Psoas muscle (tissue), 8 donors: ENCODE data around the gene LRP1B. TPM values are rescaled to one million over a fixed set of nuclear protein-coding genes. Genes with fewer than 3 reads are reported as not detected.

ENCODE experiments used
- ATAC-seq, 4 donors: fragments of 200-7000 bp; cut with Tn5 transposase; one replicate each; pipeline ENCODE4 v1.9.1; 2020; ENCODE audit warnings: moderate library complexity in 3 of 4, mild to moderate bottlenecking in 2 of 4
- DNase-seq, 2 donors: peaks; one replicate each; pipeline ENCODE4 v3.0.0-alpha.2; 2020
- H3K27ac ChIP-seq: fragments of 200-600 bp; one replicate; pipeline ENCODE4 v1.8.0; 2022
- H3K27me3 ChIP-seq, 3 donors: fragments of 200-600 bp in 1 of 3; one replicate each; pipeline versions ENCODE4 v1.6.1 to v1.8.0; 2013 to 2022; ENCODE audit warnings: low read length in 2 of 3, mild to moderate bottlenecking in 2 of 3, moderate library complexity in 1 of 3; ENCODE audit not compliant: insufficient read depth in 3 of 3
- H3K36me3 ChIP-seq, 2 donors: fragments of 200-600 bp in 1 of 2; one replicate each; pipeline versions ENCODE4 v1.6.1 to v1.8.0; 2013 to 2022; ENCODE audit warnings: low read depth in 1 of 2, mild to moderate bottlenecking in 1 of 2, moderate library complexity in 1 of 2; ENCODE audit not compliant: insufficient read depth in 1 of 2
- H3K4me1 ChIP-seq: fragments of 200-600 bp; one replicate; pipeline ENCODE4 v1.8.0; 2022
- H3K4me3 ChIP-seq: fragments of 200-600 bp; one replicate; pipeline ENCODE4 v1.8.0; 2022; ENCODE audit warnings: mild to moderate bottlenecking
- H3K9me3 ChIP-seq: fragments of 200-600 bp; one replicate; pipeline ENCODE4 v1.8.0; 2022
- WGBS, 3 donors: extraction: QIAGEN DNeasy Blood & Tissue Kit; methylation state at CpG; one replicate each; pipeline versions ENCODE4 v1.1.6 to v1.1.7; 2013; 5-methylcytosine and 5-hydroxymethylcytosine counted together
- intact Hi-C, 2 donors: fragments of 100-400 bp; cut with DNase I; formaldehyde crosslinking; loops; one replicate each; pipeline versions ENCODE4 v1.11.0 to v1.14.2; 2022
- polyA plus RNA-seq, 3 donors: library from polyadenylated mRNA; stranded (reverse); fragments of 200-250 nt; gene quantifications; one replicate each; pipeline ENCODE4 v1.2.3, GENCODE V29; 2013
- total RNA-seq, 4 donors: library from RNA; stranded (reverse); fragmentation: NEBNext Ultra II Directional in 2 of 4; extraction: Animal tissue kit (Norgen Biotek cat#: 25700) in 2 of 4; gene quantifications; one replicate each; pipeline versions ENCODE4 v1.2.1 to v1.2.4, GENCODE V29; 2021 to 2023
- TF ChIP-seq, protein P1 (sequence below): fragments of 200-600 bp; IDR thresholded peaks from one replicate; pipeline ENCODE4 v1.8.0; 2022; ENCODE audit warnings: antibody characterized with exemption
- donor health status: healthy with polysubstance abuse.
- donor health status: DM: no; HTN: no; CAD: no; lungs with moderate emphysema.
- donor health status: Bipolar disorder and iron deficiency.
- donor health status: healthy.
- donor health status: DM: yes; HTN: yes; CAD: no.
- donor health status: DM: no; HTN: no; CAD: no.
- donor health status: DM: no; HTN: no; CAD: no.
- donor health status: DM: yes; HTN: yes; CAD: no.

LRP1B gene
- total and polyA plus RNA-seq, 7 donors: 0.33 to 3.3 (median 0.95) TPM

DNA sequence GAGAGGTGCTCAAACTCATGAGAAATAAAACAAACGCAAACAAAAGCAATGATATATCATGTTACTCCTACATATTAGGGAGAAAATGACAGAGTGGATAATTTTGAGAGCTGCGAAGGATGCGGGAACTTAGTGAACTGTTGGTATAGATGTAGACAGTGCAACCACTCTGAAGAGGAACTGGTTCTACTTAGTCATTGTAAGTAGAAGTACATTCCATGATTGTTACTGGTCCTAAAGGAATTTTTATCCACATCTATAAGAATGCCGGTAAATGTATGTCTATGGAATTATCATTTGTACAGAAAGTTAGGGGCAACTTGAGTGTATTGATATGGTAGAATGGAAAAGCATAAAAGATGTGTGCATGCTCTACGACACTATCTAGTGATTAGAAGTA is 1238.4 kb downstream of the LRP1B start:
- H3K27me3 ChIP-seq: no peaks in the 10 kb centered on the region
- intact Hi-C loops: no loop called here
- no peak for ATAC-seq
- TF ChIP-seq, protein P1, sequence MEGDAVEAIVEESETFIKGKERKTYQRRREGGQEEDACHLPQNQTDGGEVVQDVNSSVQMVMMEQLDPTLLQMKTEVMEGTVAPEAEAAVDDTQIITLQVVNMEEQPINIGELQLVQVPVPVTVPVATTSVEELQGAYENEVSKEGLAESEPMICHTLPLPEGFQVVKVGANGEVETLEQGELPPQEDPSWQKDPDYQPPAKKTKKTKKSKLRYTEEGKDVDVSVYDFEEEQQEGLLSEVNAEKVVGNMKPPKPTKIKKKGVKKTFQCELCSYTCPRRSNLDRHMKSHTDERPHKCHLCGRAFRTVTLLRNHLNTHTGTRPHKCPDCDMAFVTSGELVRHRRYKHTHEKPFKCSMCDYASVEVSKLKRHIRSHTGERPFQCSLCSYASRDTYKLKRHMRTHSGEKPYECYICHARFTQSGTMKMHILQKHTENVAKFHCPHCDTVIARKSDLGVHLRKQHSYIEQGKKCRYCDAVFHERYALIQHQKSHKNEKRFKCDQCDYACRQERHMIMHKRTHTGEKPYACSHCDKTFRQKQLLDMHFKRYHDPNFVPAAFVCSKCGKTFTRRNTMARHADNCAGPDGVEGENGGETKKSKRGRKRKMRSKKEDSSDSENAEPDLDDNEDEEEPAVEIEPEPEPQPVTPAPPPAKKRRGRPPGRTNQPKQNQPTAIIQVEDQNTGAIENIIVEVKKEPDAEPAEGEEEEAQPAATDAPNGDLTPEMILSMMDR: no peak
- no peaks in the 10 kb centered on the region for H3K36me3 ChIP-seq
- H3K9me3 ChIP-seq: no peaks in the 10 kb centered on the region
- H3K4me1 ChIP-seq: no peaks in the 10 kb centered on the region
- DNase-seq: no peak
- H3K27ac ChIP-seq: no peak overlapping the region
- H3K4me3 ChIP-seq: no peak overlapping the region
- whole genome bisulfite sequencing, 3 donors: 93 to 96% (median 95%) methylated on average over 5 of the region's 5 CpGs

DNA sequence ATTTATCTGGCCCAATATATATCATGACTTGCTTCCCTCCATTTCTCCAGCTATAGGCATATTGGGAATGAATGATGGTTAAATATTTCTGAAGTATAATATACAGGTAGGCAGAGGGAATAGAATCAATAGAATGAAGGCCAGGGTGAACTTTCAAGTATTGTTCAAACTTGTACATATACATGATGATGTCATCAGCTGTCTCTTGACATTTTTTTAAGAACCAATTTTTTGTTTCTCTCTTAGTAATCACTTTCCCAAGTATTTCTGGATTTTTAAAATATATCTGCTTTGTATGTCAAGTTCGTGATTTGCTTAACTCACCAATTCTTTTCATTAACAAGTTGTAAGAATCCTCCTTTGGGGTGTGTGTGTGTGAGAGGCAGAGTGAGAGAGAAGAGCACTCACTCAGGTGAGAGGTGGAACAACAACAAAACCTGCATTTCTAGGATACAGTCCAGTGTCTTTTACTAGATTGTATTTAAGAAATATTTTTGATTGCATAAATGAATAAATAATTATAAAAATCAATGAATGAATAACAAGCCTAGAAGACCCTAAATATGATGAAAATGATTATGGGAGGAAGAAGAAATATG is 1239.1 kb downstream of the LRP1B start:
- no peak for ATAC-seq
- TF ChIP-seq, protein P1: no peak

DNA sequence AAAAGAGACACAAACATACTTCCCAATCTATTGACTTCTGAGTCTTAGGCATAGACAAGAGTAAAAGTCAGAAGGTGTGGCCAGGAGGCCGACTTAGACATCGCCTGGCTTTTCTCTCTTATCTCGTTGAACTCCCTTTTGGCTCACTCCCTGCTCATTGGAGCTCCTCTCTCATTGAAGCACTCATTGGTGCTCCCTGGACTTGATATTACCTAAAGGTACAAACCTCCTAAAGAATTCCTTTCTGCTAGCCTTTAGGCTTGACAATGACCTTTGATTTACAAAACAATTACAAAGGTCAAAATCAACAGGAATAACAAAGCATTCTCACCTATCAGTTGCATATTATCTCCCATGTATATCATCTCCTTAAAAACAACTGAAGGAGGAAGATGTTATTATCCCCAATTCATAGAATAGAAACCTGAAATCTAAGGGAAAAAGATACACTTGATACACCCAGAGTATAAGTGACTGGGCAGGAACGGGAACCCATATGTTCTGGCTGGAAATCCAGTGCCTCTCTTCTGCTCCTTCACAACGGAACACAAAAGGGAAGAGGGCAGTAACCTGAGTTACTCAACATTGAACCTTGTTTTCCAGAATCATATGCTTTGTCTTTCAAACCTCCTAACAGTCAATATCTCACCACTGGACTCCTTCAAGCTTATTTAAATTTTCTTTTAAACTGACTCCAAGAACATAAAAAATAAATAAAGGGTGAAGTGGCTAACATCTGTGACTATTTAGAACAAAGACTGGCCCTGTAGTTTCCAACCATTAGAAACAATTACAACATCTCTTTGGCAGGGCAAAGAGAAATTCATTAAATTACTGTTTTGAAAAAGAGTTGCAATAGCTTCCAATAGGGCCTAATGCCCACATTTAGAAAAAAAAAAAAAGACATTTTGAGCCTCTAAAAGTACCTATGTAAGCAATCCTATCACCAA is 1247.9 kb downstream of the LRP1B start:
- Histone ChIP-seq H3K9me3 (no peaks in the 10 kb centered on the region), H3K27me3 (no peaks in the 10 kb centered on the region), H3K4me1 (no peaks in the 10 kb centered on the region), H3K27ac (no peak overlapping the region), H3K36me3 (no peaks in the 10 kb centered on the region), H3K4me3 (no peak overlapping the region)
- no peak for ATAC-seq
- TF ChIP-seq, protein P1: no peak
- intact Hi-C loops: no loop called here
- 63 to 78% (median 66%) methylated on average over 5 of the region's 5 CpGs for WGBS, 3 donors
- DNase-seq: no peak

More for the DNA sequence above, 1239.1 kb downstream of the LRP1B start:
- DNase-seq: no peak
- H3K36me3 ChIP-seq: no peaks in the 10 kb centered on the region
- H3K4me3 ChIP-seq: no peak overlapping the region
- no peaks in the 10 kb centered on the region for H3K9me3 ChIP-seq
- no peaks in the 10 kb centered on the region for H3K4me1 ChIP-seq
- no peak overlapping the region for H3K27ac ChIP-seq
- no peaks in the 10 kb centered on the region for H3K27me3 ChIP-seq
- WGBS, 3 donors: 59 to 82% (median 64%) methylated on average over 1 of the region's 1 CpG
- intact Hi-C loops: no loop called here

DNA sequence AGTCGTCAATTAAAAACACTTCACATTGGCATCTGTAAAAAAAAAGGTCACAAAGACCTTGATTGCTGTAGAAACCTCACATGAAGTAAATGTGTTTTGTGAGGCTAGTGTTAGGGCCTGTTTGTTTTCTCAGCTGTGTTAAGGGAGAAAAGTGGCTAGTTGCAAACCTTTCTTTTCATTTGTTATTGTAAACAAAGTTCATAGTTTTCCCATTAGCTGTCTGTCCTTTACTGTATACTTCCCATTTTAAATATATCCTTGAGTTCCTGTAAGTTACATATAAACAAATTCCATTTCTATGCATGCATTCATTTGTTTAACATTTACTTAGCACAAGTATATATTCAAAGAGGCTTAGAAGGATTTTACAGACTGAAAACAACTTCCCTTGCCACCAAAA is 1250.2 kb downstream of the LRP1B start:
- H3K9me3 ChIP-seq: no peaks in the 10 kb centered on the region
- H3K4me1 ChIP-seq: no peaks in the 10 kb centered on the region
- H3K27ac ChIP-seq: no peak overlapping the region
- H3K36me3 ChIP-seq: no peaks in the 10 kb centered on the region
- no peaks in the 10 kb centered on the region for H3K27me3 ChIP-seq
- DNase-seq (no peak), ATAC-seq (no peak)
- intact Hi-C loops: no loop called here
- TF ChIP-seq, protein P1: no peak
- 36 to 71% (median 67%) methylated on average over 1 of the region's 1 CpG for WGBS, 3 donors
- no peak overlapping the region for H3K4me3 ChIP-seq
